MCF 10A (cell line): Measurements from ENCODE around the gene SLIRP. TPM values are rescaled to one million over a fixed set of nuclear protein-coding genes. Genes with fewer than 3 reads are reported as not detected.
"Not testable (repeated sequence)": the region's sequence is repeated elsewhere in the genome, so short reads cannot be mapped to it uniquely, and the experiment has no call there.

Experiments
- BruUV-seq: library from RNA; stranded (reverse); fragments of 400-500 nt; replicated peaks from 2 replicates; lab custom pipeline; 2021; lab: Mats Ljungman, UMichigan
- CTCF ChIA-PET: fragments of 300-600 bp; sonication (Branson Sonifier 250); formaldehyde crosslinking; extraction: SDS; loops from one replicate; lab custom pipeline; 2021; ENCODE audit warnings: antibody characterized with exemption, inconsistent platforms; lab: Yijun Ruan, JAX
- POLR2A ChIA-PET: fragments of 300-600, 350-650 bp; sonication (Branson Sonifier 250); formaldehyde crosslinking; extraction: SDS; loops from one replicate; lab custom pipeline; 2020; ENCODE audit warnings: antibody characterized with exemption, inconsistent platforms; lab: Yijun Ruan, JAX
- DNase-seq: peaks from one replicate; pipeline ENCODE4 v3.0.0-alpha.2; 2018; ENCODE audit not compliant: unreplicated experiment
- H3K27ac Mint-ChIP-seq: one replicate; pipeline ENCODE4 v1.8.0; 2022; ENCODE audit warnings: mild to moderate bottlenecking, low read depth, mixed read lengths; ENCODE audit not compliant: unreplicated experiment
- H3K27me3 Mint-ChIP-seq: one replicate; pipeline ENCODE4 v1.8.0; 2022; ENCODE audit warnings: mixed read lengths; ENCODE audit not compliant: insufficient read depth, unreplicated experiment
- H3K36me3 Mint-ChIP-seq: one replicate; pipeline ENCODE4 v1.8.0; 2022; ENCODE audit warnings: mild to moderate bottlenecking, moderate library complexity, mixed read lengths; ENCODE audit not compliant: insufficient read depth, unreplicated experiment
- H3K4me1 Mint-ChIP-seq: one replicate; pipeline ENCODE4 v1.8.0; 2022; ENCODE audit warnings: mixed read lengths; ENCODE audit not compliant: insufficient read depth, unreplicated experiment
- H3K4me3 Mint-ChIP-seq: one replicate; pipeline ENCODE4 v1.8.0; 2022; ENCODE audit warnings: mild to moderate bottlenecking, moderate library complexity, mixed read lengths; ENCODE audit not compliant: unreplicated experiment
- H3K9me3 Mint-ChIP-seq: one replicate; pipeline ENCODE4 v1.8.0; 2022; ENCODE audit warnings: mixed read lengths; ENCODE audit not compliant: unreplicated experiment
- intact Hi-C: fragments of 100-400 bp; cut with micrococcal nuclease; formaldehyde crosslinking; loops from 2 replicates; pipeline ENCODE4 v1.14.1; 2022
- total RNA-seq: library from RNA; stranded (reverse); gene quantifications from 2 replicates; pipeline ENCODE4 v1.2.3, GENCODE V29; 2022
- TF ChIP-seq, protein P1 (sequence below): fragments of 200-600 bp; IDR thresholded peaks from one replicate; pipeline ENCODE4 v1.8.0; 2022; ENCODE audit warnings: antibody characterized with exemption, mild to moderate bottlenecking; ENCODE audit not compliant: unreplicated experiment

The SLIRP gene
- total RNA-seq, 1 experiment from 2014 or later: 249 TPM

GRCh38 chr14:77738559-77739250 is 30.8 kb downstream of the SLIRP start:
- peak; percentile 6 for DNase-seq
- CTCF ChIA-PET: interaction anchor here (0.7 kb wide), 1 partner anchor 260 kb away, joined by 3 read pairs; no protein-coding TSS in a partner anchor
- no peaks in the 10 kb centered on the region for H3K27me3 Mint-ChIP-seq
- H3K9me3 Mint-ChIP-seq: no peaks in the 10 kb centered on the region
- intact Hi-C loops: no loop called here
- no peaks in the 10 kb centered on the region for H3K4me1 Mint-ChIP-seq
- H3K27ac Mint-ChIP-seq: peak overlapping the region; percentile 40
- H3K36me3 Mint-ChIP-seq: peaks cover 97% of the 10 kb centered on the region
- POLR2A ChIA-PET: no interaction called here
- TF ChIP-seq, protein P1, sequence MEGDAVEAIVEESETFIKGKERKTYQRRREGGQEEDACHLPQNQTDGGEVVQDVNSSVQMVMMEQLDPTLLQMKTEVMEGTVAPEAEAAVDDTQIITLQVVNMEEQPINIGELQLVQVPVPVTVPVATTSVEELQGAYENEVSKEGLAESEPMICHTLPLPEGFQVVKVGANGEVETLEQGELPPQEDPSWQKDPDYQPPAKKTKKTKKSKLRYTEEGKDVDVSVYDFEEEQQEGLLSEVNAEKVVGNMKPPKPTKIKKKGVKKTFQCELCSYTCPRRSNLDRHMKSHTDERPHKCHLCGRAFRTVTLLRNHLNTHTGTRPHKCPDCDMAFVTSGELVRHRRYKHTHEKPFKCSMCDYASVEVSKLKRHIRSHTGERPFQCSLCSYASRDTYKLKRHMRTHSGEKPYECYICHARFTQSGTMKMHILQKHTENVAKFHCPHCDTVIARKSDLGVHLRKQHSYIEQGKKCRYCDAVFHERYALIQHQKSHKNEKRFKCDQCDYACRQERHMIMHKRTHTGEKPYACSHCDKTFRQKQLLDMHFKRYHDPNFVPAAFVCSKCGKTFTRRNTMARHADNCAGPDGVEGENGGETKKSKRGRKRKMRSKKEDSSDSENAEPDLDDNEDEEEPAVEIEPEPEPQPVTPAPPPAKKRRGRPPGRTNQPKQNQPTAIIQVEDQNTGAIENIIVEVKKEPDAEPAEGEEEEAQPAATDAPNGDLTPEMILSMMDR: no peak
- no peak overlapping the region for H3K4me3 Mint-ChIP-seq
- no TSS peak for BruUV-seq

DNA sequence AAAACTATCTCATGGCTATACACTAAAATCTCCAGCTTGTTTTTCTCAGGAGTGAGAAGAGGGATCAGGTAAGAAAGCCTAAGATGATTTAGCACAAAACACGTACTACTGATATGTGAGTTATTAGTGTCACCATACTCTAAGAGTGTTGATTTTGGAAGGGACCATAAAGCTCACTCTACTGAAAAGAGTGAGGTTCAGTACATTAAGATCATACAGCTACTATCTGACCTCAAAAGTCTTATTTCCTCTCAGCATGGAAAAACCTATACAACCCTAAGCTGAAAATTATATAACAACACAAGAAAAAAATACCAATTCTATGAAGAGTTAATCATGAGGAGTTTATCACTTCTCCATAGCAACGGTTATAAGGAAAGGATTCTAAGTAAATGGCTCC is 33.5 kb downstream of the SLIRP start:
- POLR2A ChIA-PET: interaction anchor here (2.2 kb wide), 1 partner anchor 20 kb away, joined by 14 read pairs; the partner anchor contains the start of gene SNW1
- TF ChIP-seq, protein P1: no peak
- intact Hi-C loops: no loop called here
- no peaks in the 10 kb centered on the region for H3K9me3 Mint-ChIP-seq
- no peaks in the 10 kb centered on the region for H3K4me1 Mint-ChIP-seq
- peak overlapping the region; percentile 39 for H3K27ac Mint-ChIP-seq
- DNase-seq: no peak
- H3K27me3 Mint-ChIP-seq: no peaks in the 10 kb centered on the region
- no peak overlapping the region for H3K4me3 Mint-ChIP-seq
- CTCF ChIA-PET: interaction anchor here (0.8 to 1.1 kb wide), 3 partner anchors 11 to 282 kb away, joined by 3 to 4 read pairs (median 3); no protein-coding TSS in a partner anchor
- BruUV-seq: no TSS peak
- peaks cover 81% of the 10 kb centered on the region for H3K36me3 Mint-ChIP-seq

DNA sequence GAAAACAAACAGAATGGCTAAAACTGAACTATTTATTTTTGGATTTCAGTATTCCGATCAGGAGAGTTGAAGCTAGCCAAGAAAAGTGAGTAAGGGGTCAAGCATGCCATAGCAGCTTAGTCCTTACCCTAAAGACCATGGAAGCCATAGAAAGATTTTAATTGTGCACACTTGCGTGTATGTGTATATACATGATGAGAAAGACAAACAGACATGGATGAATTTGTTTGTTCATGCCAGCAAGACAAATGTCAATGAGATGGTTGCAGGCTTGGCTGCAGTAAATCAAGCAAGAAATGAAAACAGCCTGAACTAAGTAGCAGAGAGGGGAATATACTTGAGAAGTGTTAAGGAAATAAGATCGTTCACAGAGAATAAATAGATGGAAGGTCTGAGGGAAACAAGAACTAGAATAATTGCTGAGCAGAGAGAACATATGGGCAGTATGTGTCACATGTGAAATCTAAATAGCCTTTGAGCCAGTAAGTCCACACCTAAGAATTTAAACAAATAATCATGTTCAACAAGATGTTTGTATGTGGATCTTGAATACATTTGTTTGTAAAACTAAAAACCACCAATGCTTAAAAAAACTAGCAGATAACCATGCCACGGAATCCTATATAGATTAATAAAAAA is 38.3 kb downstream of the SLIRP start:
- ChIA-PET POLR2A (interaction anchor here (0.5 to 0.7 kb wide), 2 partner anchors 9 to 14 kb away, joined by 3 to 4 read pairs; no protein-coding TSS in a partner anchor), CTCF (no interaction called here)
- no peak overlapping the region for H3K4me3 Mint-ChIP-seq
- no peaks in the 10 kb centered on the region for H3K9me3 Mint-ChIP-seq
- peaks cover 70% of the 10 kb centered on the region for H3K36me3 Mint-ChIP-seq
- TF ChIP-seq, protein P1: no peak
- intact Hi-C loops: no loop called here
- H3K27me3 Mint-ChIP-seq: no peaks in the 10 kb centered on the region
- no peaks in the 10 kb centered on the region for H3K4me1 Mint-ChIP-seq
- no TSS peak for BruUV-seq
- no peak overlapping the region for H3K27ac Mint-ChIP-seq
- DNase-seq: no peak

DNA sequence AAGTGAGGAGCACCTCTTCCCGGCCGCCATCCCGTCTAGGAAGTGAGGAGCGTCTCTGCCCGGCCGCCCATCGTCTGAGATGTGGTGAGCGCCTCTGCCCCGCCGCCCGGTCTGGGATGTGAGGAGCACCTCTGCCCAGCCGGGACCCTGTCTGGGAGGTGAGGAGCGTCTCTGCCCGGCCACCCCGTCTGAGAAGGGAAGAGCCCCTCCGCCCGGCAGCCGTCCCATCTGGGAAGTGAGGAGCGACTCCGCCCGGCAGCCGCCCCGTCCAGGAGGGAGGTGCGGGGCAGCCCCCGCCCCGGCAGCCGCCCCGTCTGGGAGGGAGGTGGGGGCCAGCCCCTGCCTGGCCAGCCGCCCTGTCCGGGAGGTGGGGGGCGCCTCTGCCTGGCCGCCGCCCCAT is 39.5 kb downstream of the SLIRP start:
- POLR2A ChIA-PET, DNase-seq, H3K27ac Mint-ChIP-seq, H3K4me1 Mint-ChIP-seq, CTCF ChIA-PET, H3K9me3 Mint-ChIP-seq, H3K27me3 Mint-ChIP-seq, H3K4me3 Mint-ChIP-seq, intact Hi-C loops, BruUV-seq: not testable (repeated sequence)
- peaks cover 65% of the 10 kb centered on the region for H3K36me3 Mint-ChIP-seq
